GM12878 (cell line): ENCODE measurements around the gene ANKRD44. TPM values are rescaled to one million over a fixed set of nuclear protein-coding genes. Genes with fewer than 3 reads are reported as not detected.

Experiments used
- ATAC-seq: fragments of 200-7000 bp; cut with Tn5 transposase; 3 replicates; pipeline ENCODE4 v1.9.1; 2020; ENCODE audit warnings: mild to moderate bottlenecking, moderate library complexity
- BruUV-seq: library from RNA; stranded (reverse); fragments of 400-500 nt; replicated peaks from 2 replicates; lab custom pipeline; 2021; lab: Mats Ljungman, UMichigan
- CTCF ChIA-PET: fragments of 300-600 bp; sonication (Branson Sonifier 250); formaldehyde crosslinking; extraction: SDS; loops from one replicate; lab custom pipeline; 2021; ENCODE audit warnings: inconsistent platforms; lab: Yijun Ruan, JAX
- POLR2A ChIA-PET: fragments of 350-600 bp; formaldehyde crosslinking; extraction: SDS; loops from one replicate; lab custom pipeline; 2021; ENCODE audit warnings: inconsistent platforms; lab: Charles Lee
- RAD21 ChIA-PET: fragments of 300-600 bp; sonication (Branson Sonifier 250); formaldehyde crosslinking; loops from one replicate; lab custom pipeline; 2023; ENCODE audit warnings: antibody characterized with exemption; ENCODE audit not compliant: unreplicated experiment; lab: Charles Lee
- SMC1A ChIA-PET: fragments of 300-600 bp; sonication (Branson Sonifier 250); formaldehyde crosslinking; loops from one replicate; lab custom pipeline; 2023; ENCODE audit not compliant: unreplicated experiment, uncharacterized antibody; lab: Charles Lee
- DNase-seq: peaks from one replicate; pipeline ENCODE4 v3.0.0-alpha.2; 2011; ENCODE audit warnings: low read depth, low spot score
- FAIRE-seq: peaks from 3 replicates; lab custom pipeline; 2011; peaks lifted over from hg19 to GRCh38; lab: Jason Lieb, UNC
- H2AFZ ChIP-seq: 2 replicates; pipeline ENCODE4 v1.6.0; 2011; ENCODE audit warnings: low read depth, low read length, control low read depth; ENCODE audit not compliant: control insufficient read depth
- H3K27ac ChIP-seq: 2 replicates; pipeline ENCODE4 v1.5.1; 2011; ENCODE audit warnings: control low read depth; ENCODE audit not compliant: control insufficient read depth, insufficient read depth
- H3K27me3 ChIP-seq, 2 experiments: replicated peaks in 1 of 2; 2 replicates each; pipeline versions ENCODE4 v1.6.0 to v1.6.1; 2011; ENCODE audit warnings: low read length in 1 of 2; ENCODE audit not compliant: control insufficient read depth in 2 of 2, insufficient read depth in 2 of 2
- H3K36me3 ChIP-seq, 2 experiments: 2 replicates each; pipeline ENCODE4 v1.5.1; 2011; ENCODE audit warnings: low read length in 1 of 2; ENCODE audit not compliant: control insufficient read depth in 2 of 2, insufficient read depth in 2 of 2
- H3K4me1 ChIP-seq: 2 replicates; pipeline ENCODE4 v1.6.1; 2011; ENCODE audit warnings: mild to moderate bottlenecking, low read length, moderate library complexity, mixed read lengths; ENCODE audit not compliant: control insufficient read depth, insufficient read depth
- H3K4me2 ChIP-seq: 2 replicates; pipeline ENCODE4 v1.6.0; 2011; ENCODE audit warnings: control low read depth; ENCODE audit not compliant: control insufficient read depth, insufficient read depth
- H3K4me3 ChIP-seq: fragments of 200-600 bp; sonication (generic); 2 replicates; pipeline ENCODE4 v1.5.1; 2016
- H3K79me2 ChIP-seq: 2 replicates; pipeline ENCODE4 v1.6.0; 2011; ENCODE audit warnings: low read length; ENCODE audit not compliant: control insufficient read depth, insufficient read depth
- H3K9ac ChIP-seq: 2 replicates; pipeline ENCODE4 v1.8.0; 2011; ENCODE audit warnings: low read length, control low read depth, mixed read lengths; ENCODE audit not compliant: control insufficient read depth, insufficient read depth
- H3K9me3 ChIP-seq: replicated peaks from 3 replicates; pipeline ENCODE4 v1.5.1; 2011; ENCODE audit warnings: mild to moderate bottlenecking, low read length; ENCODE audit not compliant: control insufficient read depth, insufficient read depth
- H4K20me1 ChIP-seq: 2 replicates; pipeline ENCODE4 v1.6.0; 2011; ENCODE audit not compliant: control insufficient read depth, insufficient read depth
- ATF7 ChIP-seq: fragments of 450-650 bp; IDR thresholded peaks from 2 replicates; pipeline ENCODE4 v1.6.1; 2016; ENCODE audit warnings: low read depth, mild to moderate bottlenecking
- BRCA1 ChIP-seq: IDR thresholded peaks from 2 replicates; pipeline ENCODE4 v1.6.1; 2011; ENCODE audit warnings: low read depth, low read length, improper control_type of control experiment
- CREM ChIP-seq: IDR thresholded peaks from 2 replicates; pipeline ENCODE4 v1.6.1; 2014; ENCODE audit warnings: antibody characterized with exemption, low read depth
- ETV6 ChIP-seq, 2 experiments: fragments of 450-650 bp in 1 of 2; IDR thresholded peaks in 1 of 2; conservative IDR thresholded peaks in 1 of 2; 2 replicates each; pipeline ENCODE4 v1.6.1; 2014; ENCODE audit warnings: antibody characterized with exemption in 1 of 2, borderline replicate concordance in 1 of 2, low read depth in 1 of 2, mild to moderate bottlenecking in 1 of 2, moderate library complexity in 1 of 2
- IKZF1 ChIP-seq: fragments of 450-650 bp; conservative IDR thresholded peaks from 2 replicates; pipeline ENCODE4 v1.6.1; 2017; ENCODE audit warnings: antibody characterized with exemption, mild to moderate bottlenecking
- JUND ChIP-seq: IDR thresholded peaks from 2 replicates; pipeline ENCODE4 v1.6.1; 2012; ENCODE audit warnings: low read depth, mild to moderate bottlenecking, low read length, improper control_type of control experiment, moderate library complexity
- KDM1A ChIP-seq: fragments of 200-600 bp; sonication (generic); IDR thresholded peaks from 2 replicates; pipeline ENCODE4 v1.6.1; 2016; ENCODE audit warnings: borderline replicate concordance
- NBN ChIP-seq: fragments of 450-650 bp; IDR thresholded peaks from 2 replicates; pipeline ENCODE4 v1.6.1; 2016
- NR2F1 ChIP-seq: fragments of 450-650 bp; conservative IDR thresholded peaks from 2 replicates; pipeline ENCODE4 v1.6.1; 2017; ENCODE audit warnings: mild to moderate bottlenecking
- PBX3 ChIP-seq: IDR thresholded peaks from 2 replicates; pipeline ENCODE4 v1.6.1; 2011; ENCODE audit warnings: mild to moderate bottlenecking, low read depth, low read length, moderate library complexity; ENCODE audit not compliant: insufficient replicate concordance
- POU2F2 ChIP-seq: IDR thresholded peaks from 3 replicates; pipeline ENCODE4 v1.6.1; 2011; ENCODE audit warnings: low read depth, mild to moderate bottlenecking, low read length, borderline replicate concordance
- RUNX3 ChIP-seq: IDR thresholded peaks from 2 replicates; pipeline ENCODE4 v1.6.1; 2012; ENCODE audit warnings: low read length, inconsistent platforms
- SKIL ChIP-seq: fragments of 450-650 bp; IDR thresholded peaks from 2 replicates; pipeline ENCODE4 v1.6.1; 2017; ENCODE audit warnings: mild to moderate bottlenecking, low read depth, inconsistent platforms; ENCODE audit not compliant: poor library complexity, severe bottlenecking
- SUPT20H ChIP-seq: IDR thresholded peaks from 2 replicates; pipeline ENCODE4 v1.6.1; 2011; ENCODE audit warnings: low read depth, mild to moderate bottlenecking, low read length, moderate library complexity, borderline replicate concordance; ENCODE audit not compliant: control insufficient read depth
- TAF1 ChIP-seq: IDR thresholded peaks from 2 replicates; pipeline ENCODE4 v1.6.1; 2011; ENCODE audit warnings: mild to moderate bottlenecking, low read depth, low read length, borderline replicate concordance
- ZBED1 ChIP-seq: IDR thresholded peaks from 2 replicates; pipeline ENCODE4 v1.6.1; 2016; ENCODE audit warnings: borderline replicate concordance
- ZNF207 ChIP-seq: fragments of 450-650 bp; IDR thresholded peaks from 2 replicates; pipeline ENCODE4 v1.6.1; 2014; ENCODE audit warnings: antibody characterized with exemption, mild to moderate bottlenecking, borderline replicate concordance
- ZNF384 ChIP-seq: IDR thresholded peaks from 2 replicates; pipeline ENCODE4 v1.6.1; 2012; ENCODE audit warnings: low read depth, mild to moderate bottlenecking, low read length, improper control_type of control experiment, borderline replicate concordance
- ZSCAN29 ChIP-seq: fragments of 450-650 bp; IDR thresholded peaks from 2 replicates; pipeline ENCODE4 v1.6.1; 2017; ENCODE audit warnings: mild to moderate bottlenecking, moderate library complexity
- WGBS: methylation state at CpG from one replicate; pipeline ENCODE4 v1.1.6; 2016; ENCODE audit warnings: low lambda C conversion rate; ENCODE audit not compliant: insufficient replicate concordance, insufficient coverage; ENCODE audit errors: missing lambda C conversion rate; 5-methylcytosine and 5-hydroxymethylcytosine counted together
- in situ Hi-C: fragments of 300-500 bp; cut with MboI; formaldehyde crosslinking; loops from 9 replicates; pipeline ENCODE4 v1.14.3; 2018; ENCODE audit warnings: mixed read lengths
- intact Hi-C: fragments of 100-400 bp; cut with micrococcal nuclease; formaldehyde crosslinking; loops from one replicate; pipeline ENCODE4 v1.14.2; 2022; ENCODE audit not compliant: unreplicated experiment
- polyA plus RNA-seq, 11 experiments: library from polyadenylated mRNA; depleted of rRNA in 4 of 11; unstranded in 6 of 11; stranded (reverse) in 5 of 11; fragments of >200 nt; fragmentation: Nextera tagmentation in 4 of 11; fragmentation: Illumina TruSeq in 1 of 11; extraction: Ambion mirVana in 4 of 11; extraction: Trizol in 1 of 11; gene quantifications; 1 replicate in 1 of 11; 2 replicates in 10 of 11; pipeline versions ENCODE4 v1.2.1 to v1.2.3, GENCODE V29; 2011 to 2016; ENCODE audit warnings: inconsistent platforms in 2 of 11, missing spikeins in 2 of 11, low read depth in 1 of 11
- total RNA-seq, 4 experiments: library from RNA; depleted of rRNA in 3 of 4; stranded (reverse); fragments of >200 nt in 3 of 4; fragmentation: Illumina TruSeq in 1 of 4; extraction: Trizol in 1 of 4; gene quantifications; 2 replicates each; pipeline versions ENCODE4 v1.2.1 to v1.2.3, GENCODE V29; 2013 to 2021

Gene ANKRD44
- total and polyA plus RNA-seq, 10 of the 15 experiments (the other 5 are each of a cell fraction or from before 2014, with no cell fraction given): 19.1 to 99.1 (median 59.6) TPM

GRCh38 chr2:197156771-197157170 is 153.8 kb downstream of the ANKRD44 start:
- H3K9me3 ChIP-seq: peaks cover 5% of the 10 kb centered on the region; the same call in 2 of the 3 replicates
- no peak overlapping the region for H3K4me3 ChIP-seq
- no peak overlapping the region for H3K4me2 ChIP-seq
- no peak overlapping the region for H3K27ac ChIP-seq
- no peaks in the 10 kb centered on the region for H3K36me3 ChIP-seq
- WGBS: 79% methylated on average over 6 of the region's 6 CpGs
- SMC1A ChIA-PET: interaction anchor here (0.8 to 3.9 kb wide), 6 partner anchors 10 to 43 kb away, joined by 3 to 24 read pairs (median 4); no protein-coding TSS in a partner anchor
- ATAC-seq: no peak
- no peaks in the 10 kb centered on the region for H3K27me3 ChIP-seq
- RAD21 ChIA-PET: interaction anchor here (0.7 to 1.2 kb wide), 2 partner anchors 43 to 213 kb away, joined by 4 read pairs; no protein-coding TSS in a partner anchor
- BruUV-seq: no TSS peak
- no peak for FAIRE-seq
- H3K9ac ChIP-seq: no peak overlapping the region
- no peak overlapping the region for H2AFZ ChIP-seq
- peaks cover 37% of the 10 kb centered on the region for H3K79me2 ChIP-seq
- in situ Hi-C loops (no loop called here), intact Hi-C loops (no loop called here)
- POLR2A ChIA-PET: interaction anchor here (0.7 kb wide), 1 partner anchor 18 kb away, joined by 4 read pairs; no protein-coding TSS in a partner anchor
- H4K20me1 ChIP-seq: no peaks in the 10 kb centered on the region
- DNase-seq: no peak
- TF ChIP-seq JUND (no peak), TAF1 (no peak), NR2F1 (no peak), NBN (no peak), PBX3 (no peak), SKIL (no peak), IKZF1 (no peak), RUNX3 (no peak), SUPT20H (no peak), ZNF207 (no peak), ZSCAN29 (no peak), ETV6 (conservative IDR thresholded peaks at IDR 0.05 in 1 of 2, IDR thresholded peaks at IDR 0.05 in 1 of 2; ENCODE audit: borderline replicate concordance in 1 of 2, low read depth in 1 of 2) (no peak), ZNF384 (no peak), POU2F2 (no peak), CREM (no peak), BRCA1 (no peak), ATF7 (no peak), ZBED1 (no peak), KDM1A (no peak)
- TF ChIP-seq, all 136 proteins: peak for 0
- peaks cover 46% of the 10 kb centered on the region for H3K4me1 ChIP-seq
- CTCF ChIA-PET: interaction anchor here (1.0 to 4.7 kb wide), 6 partner anchors 12 to 70 kb away, joined by 3 to 49 read pairs (median 6); no protein-coding TSS in a partner anchor
